GM03348 (cell line): ENCODE measurements around the gene TIGD1.

Source experiments
- DNase-seq: peaks from one replicate; pipeline ENCODE4 v3.0.0; 2012; ENCODE audit warnings: low spot score

TIGD1 gene

DNA sequence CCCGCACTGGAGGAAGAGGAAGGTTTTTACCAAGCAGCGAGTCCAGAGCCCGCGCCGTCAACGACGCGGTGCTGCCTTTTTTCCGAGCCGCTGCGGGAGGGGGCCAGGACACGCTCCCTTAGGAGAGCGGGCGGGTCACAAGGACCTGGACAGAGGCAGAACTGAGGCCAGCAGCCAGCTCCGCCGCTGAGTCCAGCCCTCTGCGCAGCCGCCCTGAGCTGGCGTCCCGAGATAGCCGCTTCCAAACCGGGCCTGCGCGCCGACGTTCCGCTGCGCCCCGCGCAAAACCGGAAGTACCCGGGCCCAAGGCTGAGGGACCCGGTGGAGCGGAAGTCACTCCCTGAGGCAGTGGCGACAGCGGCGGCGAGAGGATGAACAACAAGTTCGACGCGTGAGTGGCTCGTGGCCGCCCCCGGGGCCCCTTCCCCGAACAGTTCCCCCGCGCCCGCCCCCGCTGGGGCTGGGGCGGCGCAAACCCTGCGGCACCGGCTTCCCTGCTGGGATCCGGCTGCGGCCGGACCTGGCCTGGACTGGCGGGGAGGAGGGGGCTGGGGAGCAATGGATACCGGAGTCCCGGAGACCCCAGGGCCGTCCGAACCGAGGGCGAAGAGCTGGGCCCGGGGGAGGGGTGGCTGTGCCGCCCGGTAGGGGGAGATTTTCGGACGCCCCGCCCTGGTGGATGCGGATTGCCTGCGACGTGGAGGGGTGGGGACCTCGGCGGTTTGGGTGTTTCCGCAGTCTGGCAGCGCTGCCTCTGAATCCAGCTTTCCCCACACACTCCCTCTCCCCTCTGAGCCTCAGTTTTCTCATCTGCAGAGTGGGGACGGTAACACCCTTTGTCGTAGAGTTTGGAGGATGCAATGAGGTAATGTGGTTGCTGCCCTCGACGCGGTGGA lies at the start of gene TIGD1, which contains the start of gene EIF4E2:
TIGD1 (minus strand) TSS at position 204 of the 896 bp plus-strand sequence. CDS start 675 bp downstream, outside the sequence.
EIF4E2 (plus strand) TSS at position 336 of the 896 bp plus-strand sequence; CDS start at position 372, 36 bp downstream.
- DNase-seq = peak; percentile 99

DNA sequence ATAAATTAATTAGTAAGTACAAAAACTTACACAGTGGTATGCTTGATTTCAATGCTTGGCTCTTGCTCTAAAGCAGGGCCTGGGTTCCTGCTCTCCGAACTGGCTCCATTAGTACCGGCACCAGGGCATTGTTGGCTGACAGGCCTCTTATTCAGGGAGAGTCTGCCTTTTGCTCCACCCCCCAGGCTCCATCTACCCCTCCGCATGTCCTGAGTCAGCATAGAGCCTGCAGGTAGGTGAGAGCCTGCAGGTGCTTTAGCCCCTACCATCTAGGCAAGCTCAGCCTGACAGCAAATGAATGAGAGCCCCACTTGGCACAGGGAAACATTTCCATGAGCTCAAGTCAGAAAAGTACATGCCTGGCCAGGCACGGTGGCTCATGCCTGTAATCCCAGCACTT lies 47.9 kb upstream of the TIGD1 start:
- no peak for DNase-seq

DNA sequence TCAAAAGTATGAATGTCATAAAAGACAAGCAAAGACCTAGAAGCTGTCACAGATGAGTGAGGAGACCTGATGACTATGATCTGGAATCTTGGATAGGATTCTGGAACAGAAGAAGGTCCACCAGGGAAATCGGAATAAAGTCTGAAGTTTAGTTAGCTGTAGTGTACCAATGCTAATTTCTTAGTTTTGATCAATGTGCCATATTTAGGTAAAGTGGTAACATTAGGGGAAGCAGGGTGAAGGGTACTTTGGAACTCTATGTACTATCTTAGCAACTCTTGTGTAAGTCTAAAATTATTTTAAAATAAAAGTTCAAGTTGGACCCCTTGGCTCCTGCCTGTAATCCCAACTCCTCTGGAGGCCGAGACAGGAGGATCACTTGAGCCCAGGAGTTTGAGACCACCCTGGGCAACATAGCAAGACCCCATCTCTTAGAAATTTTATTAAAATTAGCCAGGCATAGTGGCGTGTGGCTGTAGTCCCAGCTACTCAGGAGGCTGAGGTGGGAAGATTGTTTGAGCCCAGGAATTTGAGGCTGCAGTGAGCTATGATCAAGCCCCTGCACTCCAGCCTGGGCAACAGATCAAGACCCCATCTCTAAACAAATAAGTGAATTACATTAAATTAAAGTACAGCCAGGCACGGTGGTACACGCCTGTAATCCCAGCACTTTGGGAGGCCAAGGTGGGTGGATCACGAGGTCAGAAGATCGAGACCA lies 47.2 kb upstream of the TIGD1 start:
- DNase-seq = no peak

DNA sequence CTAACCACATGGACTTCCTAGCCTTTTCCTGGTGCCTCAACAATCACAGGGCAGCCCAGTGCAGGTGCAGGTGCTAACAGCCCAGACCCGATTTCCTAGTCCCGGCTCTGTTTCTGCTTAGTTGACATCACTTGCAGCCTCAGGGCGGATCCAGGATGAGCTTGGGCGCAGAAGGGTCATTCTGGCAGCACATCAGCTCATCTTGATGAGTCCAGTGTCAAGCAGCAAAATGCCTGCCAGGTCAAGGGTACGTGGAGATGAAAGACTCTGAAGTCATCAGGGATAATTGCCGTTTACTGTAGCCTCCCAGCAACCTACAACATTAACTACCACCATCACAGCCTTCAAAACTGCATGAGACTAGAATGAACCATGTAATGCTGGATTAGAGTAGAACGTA lies 43.6 kb upstream of the TIGD1 start:
- DNase-seq = no peak

DNA sequence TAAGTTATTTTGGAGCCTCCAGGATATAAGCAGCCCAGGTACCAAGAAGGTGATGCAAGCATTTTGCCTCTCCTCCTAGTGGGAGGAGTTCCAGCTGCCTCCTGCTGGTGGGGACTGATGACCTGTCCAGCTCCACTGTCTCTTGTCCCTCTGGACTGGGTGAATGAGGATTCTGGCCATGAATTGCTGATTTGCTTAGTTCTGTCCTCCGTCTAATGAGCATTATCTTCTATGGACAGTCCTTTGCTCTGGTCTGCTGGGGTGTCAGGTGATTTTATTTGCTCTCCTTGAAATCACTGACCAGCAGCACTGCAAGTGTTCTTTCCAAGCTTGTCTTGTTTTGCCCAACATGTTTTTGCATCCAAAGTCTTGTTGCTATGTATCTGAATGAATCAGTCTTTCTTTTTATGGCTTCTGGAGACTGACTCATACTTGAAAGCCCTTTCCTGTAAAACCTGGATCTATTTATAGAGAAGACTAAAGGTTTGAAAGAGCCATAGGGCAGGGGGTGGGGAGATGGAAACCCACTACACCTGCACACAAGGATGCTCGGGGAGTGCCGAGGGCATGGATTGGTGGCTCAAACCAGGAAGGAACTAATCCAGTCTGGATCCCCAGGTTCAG lies 42.5 kb upstream of the TIGD1 start:
- peak; percentile 67 for DNase-seq

DNA sequence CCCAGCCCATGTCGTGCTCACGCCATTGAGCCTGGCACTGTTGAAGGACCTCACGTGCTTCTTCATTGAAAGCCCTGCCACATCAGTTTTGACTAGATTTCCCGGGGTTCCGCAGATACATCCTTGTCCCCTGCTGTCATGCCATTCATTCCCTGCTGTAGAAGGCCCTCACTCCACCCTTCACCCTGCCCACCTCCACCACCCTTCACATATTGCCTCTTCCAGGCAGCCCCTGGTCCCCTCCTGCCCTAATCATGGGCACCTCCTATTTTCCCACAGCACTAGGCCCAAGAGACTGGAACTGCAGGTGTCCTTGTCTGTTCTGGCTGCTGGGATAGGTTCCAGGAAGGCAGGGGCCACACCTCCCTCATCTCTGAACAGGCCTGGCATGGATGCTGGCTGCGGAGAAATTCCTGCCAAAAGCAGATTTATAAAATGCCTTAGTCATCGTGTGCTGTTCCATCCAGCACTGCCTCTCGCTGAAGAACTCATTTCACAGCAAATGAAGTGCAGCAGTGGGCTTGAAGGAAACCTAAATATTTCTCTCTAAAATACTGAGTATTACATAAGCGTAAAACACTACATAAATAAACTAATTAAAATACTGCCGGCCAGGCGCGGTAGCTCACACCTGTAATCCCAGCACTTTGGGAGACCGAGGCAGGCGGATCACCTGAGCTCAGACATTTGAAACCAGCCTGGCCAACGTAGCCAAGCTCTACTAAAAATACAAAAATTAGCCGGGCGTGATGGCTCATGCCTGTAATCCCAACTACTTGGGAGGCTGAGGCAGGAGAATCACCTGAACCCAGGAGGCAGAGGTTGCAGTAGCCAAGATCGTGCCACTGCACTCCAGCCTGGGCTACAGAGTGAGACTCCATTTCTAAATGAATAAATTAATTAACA lies 38.6 kb upstream of the TIGD1 start:
- DNase-seq = peak; percentile 92

DNA sequence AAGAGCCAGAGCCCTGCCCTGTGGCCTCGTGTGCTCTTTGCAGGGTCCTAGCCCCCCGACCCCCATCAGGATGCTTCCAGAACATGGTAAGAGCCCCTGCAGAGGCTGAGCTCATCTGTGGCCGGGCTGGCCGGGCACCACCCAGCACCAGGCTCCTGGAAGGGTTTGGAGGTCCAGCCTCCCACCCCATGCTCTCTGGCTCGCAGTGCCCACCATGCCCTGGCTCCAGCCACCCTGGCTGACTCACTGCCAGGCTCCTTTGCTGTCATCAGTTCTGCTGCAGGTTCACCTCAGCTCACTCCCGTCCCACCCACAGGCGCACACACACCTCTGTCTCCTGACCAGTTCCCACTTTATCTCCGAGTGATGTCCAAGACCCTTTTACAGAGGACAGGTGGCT lies 37.7 kb upstream of the TIGD1 start:
- no peak for DNase-seq

DNA sequence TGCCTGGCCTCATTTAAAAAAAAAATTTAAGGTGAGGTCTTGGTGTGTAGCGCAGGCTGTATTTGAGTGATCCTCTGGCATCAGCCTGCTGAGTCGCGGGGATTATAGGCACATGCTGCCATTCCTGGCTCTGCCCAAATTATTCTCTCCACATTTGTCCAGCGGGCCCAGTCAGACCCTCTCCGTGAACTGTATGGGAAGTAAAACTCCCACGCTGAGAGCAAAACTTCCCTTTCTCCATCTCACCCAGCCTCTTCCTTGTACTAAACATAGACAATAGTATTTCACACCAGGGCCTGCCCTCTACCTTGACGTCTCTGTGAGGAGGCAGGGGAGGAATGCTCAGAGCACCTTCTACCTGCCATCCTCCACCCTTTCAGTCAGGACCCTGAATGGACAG lies 37.2 kb upstream of the TIGD1 start:
- no peak for DNase-seq

DNA sequence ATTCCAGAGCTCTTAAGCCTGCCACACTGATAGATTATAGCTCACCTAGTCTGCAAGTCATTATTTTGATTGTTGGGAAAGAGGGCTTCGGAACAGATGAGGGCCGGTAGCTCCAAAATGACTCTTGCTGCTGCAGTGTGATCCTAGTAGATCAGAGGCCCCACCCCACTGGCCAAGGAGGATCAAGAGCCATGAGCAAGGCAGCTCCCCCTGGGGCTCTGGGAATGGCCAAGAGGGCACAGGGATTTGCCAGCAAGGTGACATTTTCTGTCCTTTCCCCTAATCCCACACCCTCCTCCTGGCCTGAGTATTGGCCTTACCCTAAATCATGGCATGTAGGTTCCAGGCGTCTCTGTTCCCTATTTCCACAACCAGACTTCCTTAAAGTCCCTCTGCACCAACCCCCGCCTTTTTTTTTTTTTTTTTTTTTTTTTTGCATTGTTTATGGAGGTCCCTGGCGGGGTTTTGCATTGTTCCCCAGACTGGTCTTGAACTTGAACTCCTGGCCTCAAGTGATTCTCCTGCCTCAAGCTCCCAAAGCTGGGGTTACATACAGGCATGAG lies 36.7 kb upstream of the TIGD1 start:
- DNase-seq = no peak

DNA sequence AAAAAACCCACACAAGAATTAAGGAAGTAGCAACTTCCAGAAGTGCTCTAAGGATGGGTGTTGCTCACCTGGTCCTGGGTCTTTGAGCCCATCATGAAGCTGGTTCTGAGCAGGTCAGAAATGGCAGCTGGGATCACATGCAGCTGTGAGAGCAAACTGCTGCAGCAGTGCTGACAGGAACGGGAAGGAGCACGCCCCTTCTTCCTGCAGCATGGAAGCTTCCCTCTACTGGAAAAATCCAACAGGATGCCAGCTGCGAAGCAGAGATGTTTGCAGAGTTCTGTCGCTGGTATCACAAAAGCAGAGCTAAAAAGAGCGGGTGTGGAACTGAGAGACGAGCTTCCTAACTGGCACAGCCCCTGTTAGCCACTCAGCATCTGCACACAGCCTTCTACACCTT lies 33.9 kb upstream of the TIGD1 start:
- no peak for DNase-seq

DNA sequence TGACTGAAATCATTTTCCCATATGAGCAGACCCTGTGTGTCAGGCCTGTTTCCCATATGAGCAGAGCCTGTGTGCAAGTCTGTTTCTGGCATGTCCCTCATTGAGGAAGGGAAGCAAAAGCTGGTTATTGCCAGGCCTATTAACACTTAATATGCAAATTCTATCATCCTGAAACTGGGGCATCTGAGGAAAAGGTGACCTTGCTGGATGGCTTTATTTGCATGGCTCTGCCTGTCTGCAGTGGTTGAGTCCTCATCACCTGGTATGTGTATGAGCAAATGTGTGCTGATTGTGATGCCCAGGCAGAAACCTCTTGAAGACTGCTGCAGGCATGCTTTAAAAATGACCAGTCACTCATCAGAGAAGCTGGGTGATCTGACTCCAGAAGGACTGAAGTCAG lies 31.4 kb upstream of the TIGD1 start:
- DNase-seq = no peak

DNA sequence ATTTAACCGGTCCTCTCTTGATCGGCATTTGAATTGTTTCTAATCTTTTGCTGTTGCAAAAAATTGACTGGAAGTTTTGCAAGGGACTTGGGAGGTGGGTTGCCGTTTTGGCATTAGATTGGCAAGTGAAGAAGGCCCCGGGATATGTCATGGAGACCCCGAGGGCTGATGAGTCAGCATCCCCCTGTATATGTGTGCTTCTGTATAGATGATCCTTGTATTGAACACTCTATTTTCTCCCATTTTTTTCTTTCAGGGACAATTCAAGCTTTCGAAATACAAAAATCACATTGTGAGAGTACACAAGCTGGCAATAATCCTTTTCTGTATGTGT lies 30.3 kb upstream of the TIGD1 start:
- DNase-seq = no peak

DNA sequence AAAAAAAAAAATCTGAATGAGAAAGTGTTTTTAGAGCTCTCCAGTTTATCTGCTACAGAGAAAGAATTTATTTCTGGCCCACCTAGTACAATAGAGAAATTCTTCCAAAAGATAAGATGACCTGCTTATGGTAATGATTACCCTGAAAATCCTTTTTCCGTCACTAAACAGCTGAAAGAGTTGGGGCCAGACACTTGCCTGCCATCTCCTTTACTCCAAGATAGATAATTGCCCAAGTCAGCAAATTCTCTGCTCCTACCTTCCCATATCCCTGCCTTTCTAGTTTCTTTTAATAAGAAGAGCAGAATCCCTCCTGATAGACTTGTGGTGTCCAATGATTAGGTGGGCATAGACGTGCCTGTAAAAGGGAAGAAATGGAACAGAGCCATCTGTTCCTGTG lies 28.3 kb upstream of the TIGD1 start:
- DNase-seq = no peak

DNA sequence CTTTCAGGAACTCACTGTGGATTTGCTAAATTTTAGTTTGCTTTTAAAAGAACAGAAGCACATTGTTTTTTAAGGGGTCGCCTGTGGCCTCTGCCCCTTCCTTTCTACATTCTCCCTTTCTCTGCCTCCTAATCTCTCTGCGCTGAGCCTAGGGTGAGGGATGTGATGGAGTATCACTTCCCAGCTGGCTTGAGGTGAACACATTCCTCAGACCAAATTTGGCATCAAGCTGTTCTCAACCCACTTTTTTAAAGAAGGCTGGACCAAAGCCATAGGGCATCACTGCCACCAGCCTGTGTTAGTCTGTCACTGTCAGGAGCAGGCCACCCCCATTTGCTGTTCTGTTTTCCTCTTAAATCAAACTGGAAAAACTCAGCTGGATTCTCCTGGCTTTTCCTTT lies 27.5 kb upstream of the TIGD1 start:
- no peak for DNase-seq

DNA sequence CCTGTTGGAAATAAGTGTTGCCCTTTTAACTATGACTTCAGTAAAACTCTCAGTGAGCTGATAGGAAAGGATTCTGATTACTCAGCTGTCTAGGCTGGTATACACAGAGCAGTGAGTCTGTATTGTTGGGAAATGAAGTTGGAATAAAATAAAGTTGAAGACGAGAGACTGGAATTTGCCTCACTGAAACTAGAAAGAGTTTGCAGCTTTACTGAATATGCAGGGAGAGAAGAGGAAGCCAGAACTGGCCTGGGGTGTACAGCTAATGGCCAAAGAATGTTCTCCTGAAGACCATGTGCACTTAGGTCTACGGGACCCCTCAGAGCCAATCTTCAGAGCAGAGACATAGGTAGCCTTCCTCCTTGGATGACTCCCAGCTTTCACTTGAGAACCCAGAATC lies 26.6 kb upstream of the TIGD1 start:
- no peak for DNase-seq

DNA sequence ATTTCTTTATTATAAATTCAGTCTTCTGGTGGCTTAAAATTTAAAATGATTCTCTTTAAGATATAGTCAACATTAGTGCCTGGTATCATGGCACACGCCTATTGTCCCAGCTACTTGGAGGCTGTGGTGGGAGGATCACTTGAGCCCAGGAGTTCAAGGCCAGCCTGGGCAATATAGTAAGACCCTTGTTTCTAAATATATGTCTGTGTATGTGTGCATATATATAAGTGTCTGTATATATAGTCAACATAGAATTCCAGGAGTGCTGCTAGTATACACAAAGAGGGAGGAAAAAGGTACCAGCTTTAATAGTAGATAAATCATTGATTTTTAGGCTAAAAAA lies 25.0 kb upstream of the TIGD1 start:
- DNase-seq = no peak

DNA sequence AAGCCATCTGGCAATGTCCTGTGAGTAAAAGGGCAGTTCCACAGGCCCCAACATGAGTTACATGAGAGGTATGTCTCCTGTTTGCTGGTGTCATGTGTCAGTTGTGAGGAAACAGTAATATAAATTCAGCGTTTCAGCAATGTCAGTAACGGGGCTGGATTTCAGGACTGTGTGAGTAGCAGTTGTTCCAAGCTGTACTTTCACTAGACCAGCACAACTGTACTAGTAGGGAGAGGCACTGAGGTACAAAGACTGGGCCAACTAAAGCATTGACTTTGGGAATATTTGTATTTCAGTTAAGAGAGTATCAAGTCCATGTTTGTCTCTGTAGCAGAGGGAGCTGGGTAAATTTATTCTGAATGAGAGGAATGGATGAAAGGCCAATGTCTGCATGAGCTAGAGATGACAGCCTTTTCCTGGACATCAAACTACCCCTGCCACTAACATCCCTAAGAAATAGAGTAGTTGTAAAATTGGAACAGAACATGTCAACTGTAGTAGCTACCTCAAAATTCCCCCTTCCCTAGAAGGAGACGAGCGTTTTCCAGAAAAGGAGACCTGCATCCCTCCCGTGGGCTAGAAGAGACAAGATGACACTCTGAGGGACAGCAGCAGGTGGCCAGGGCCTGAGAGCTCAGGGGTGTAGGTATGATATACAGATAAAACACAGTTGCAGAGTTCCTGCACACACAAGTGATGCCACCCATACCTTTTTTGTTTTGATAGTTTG lies 24.5 kb upstream of the TIGD1 start:
- no peak for DNase-seq

DNA sequence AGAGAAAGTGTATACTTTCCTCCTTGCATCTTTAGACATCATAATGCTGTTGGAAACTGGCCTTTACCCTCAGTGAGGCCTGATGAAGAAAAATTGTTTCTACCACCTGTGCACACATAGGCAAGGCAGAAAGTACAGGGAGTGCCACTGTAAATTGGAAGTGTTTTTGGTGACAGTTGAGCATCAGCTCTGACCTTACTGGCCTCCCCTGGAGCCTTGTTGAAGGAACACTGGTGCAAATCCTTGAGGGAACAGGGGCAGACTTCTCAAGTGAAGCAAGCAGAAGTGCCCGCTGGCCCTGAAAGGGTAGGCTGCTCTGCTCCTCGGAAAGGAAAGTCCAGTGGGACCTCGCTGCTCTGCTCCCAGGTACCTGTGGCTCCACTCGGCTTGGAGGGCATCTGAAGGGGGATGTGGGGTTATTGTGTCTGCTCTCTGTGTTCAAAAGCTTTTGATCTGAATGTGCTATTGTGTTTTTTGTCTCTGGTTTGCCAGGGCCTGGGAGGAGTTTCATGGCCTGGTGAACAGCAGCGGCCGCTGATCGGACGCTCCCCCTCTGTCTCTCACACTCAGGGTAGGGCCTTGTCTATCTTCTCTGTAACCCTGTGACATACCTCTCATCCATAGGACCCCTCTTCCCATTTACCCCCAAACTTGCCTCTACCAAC lies 23.5 kb upstream of the TIGD1 start:
- no peak for DNase-seq

DNA sequence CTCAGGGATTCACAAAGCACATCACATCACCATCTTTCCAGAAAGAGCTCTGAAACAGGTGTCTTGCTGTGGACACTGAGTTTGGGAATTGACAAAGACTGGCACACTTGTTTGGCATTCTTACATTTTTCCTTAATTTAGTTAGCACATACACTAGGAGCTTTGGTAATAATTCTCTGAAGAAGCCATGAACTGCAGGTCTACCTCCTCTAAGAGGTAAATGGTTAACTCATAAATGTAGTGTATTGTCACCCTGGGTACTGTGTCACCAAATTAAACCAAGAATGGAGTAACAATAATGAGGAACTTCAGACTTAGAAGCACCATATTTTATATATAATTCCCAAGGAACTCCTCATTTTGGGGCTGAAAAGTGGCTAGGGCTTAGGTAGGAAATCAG lies 22.7 kb upstream of the TIGD1 start:
- DNase-seq = no peak

DNA sequence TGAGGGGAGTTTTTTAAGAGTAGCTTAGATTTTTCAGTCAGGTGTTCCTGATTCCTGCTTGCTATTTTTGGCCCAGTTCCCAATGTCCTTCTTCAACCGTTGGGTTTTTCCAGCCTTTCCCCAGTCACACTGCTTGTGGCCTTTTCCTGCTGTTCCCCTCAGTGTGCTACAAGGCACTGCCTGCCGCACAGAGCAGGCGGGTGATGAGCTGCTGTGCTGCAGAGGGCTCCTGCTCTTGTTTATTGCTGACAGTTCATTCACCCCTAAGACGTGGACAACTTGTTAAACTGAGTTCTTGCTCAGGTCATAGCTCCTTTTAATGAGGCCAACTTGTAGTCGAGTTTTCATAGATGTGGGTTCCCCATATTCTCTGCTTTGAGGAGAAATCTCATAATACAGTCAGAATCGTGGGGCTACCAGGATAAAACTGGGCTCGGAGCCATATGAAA lies 20.7 kb upstream of the TIGD1 start:
- no peak for DNase-seq
